Natural killer cell (primary cell): ENCODE data around the gene PCED1A. TPM values are rescaled to one million over a fixed set of nuclear protein-coding genes. Genes with fewer than 3 reads are reported as not detected.

ENCODE experiments used
- ATAC-seq, 3 donors: fragments of 150-1000 bp in 2 of 3; fragments of 200-7000 bp in 1 of 3; cut with Tn5 transposase; 1 replicate in 1 of 3; 2 replicates in 2 of 3; pipeline ENCODE4 v1.10.0; 2021; ENCODE audit warnings: mild to moderate bottlenecking in 2 of 3, moderate library complexity in 2 of 3
- DNase-seq, 2 donors: peaks; one replicate each; pipeline versions ENCODE4 v3.0.0 to v3.0.0-alpha.2; 2013 to 2021; ENCODE audit warnings: mixed read lengths in 1 of 2
- H3K27ac ChIP-seq: one replicate; pipeline ENCODE4 v1.5.1; 2013; ENCODE audit warnings: mild to moderate bottlenecking, low read length
- H3K27me3 ChIP-seq: one replicate; pipeline ENCODE4 v1.6.1; 2013; ENCODE audit warnings: low read length; ENCODE audit not compliant: control insufficient read depth, insufficient read depth
- H3K36me3 ChIP-seq: one replicate; pipeline ENCODE4 v1.6.1; 2013; ENCODE audit warnings: low read length; ENCODE audit not compliant: control insufficient read depth, insufficient read depth
- H3K4me1 ChIP-seq: one replicate; pipeline ENCODE4 v1.6.1; 2013; ENCODE audit warnings: low read length; ENCODE audit not compliant: control insufficient read depth, insufficient read depth
- H3K4me3 ChIP-seq: one replicate; pipeline ENCODE4 v1.5.1; 2013; ENCODE audit warnings: low read length
- H3K9me3 ChIP-seq: one replicate; pipeline ENCODE4 v1.6.1; 2013; ENCODE audit warnings: low read length; ENCODE audit not compliant: control insufficient read depth, insufficient read depth
- H3K27ac Mint-ChIP-seq, 2 donors: one replicate each; pipeline ENCODE4 v1.8.0; 2022; ENCODE audit warnings: mild to moderate bottlenecking in 2 of 2, mixed read lengths in 2 of 2, moderate library complexity in 1 of 2
- H3K27me3 Mint-ChIP-seq, 2 donors: one replicate each; pipeline ENCODE4 v1.8.0; 2022; ENCODE audit warnings: low read depth in 2 of 2, mixed read lengths in 2 of 2
- H3K36me3 Mint-ChIP-seq: one replicate; pipeline ENCODE4 v1.8.0; 2022; ENCODE audit warnings: mixed read lengths
- H3K4me1 Mint-ChIP-seq, 2 donors: one replicate each; pipeline ENCODE4 v1.8.0; 2022; ENCODE audit warnings: mixed read lengths in 2 of 2
- H3K4me3 Mint-ChIP-seq: one replicate; pipeline ENCODE4 v1.8.0; 2022; ENCODE audit warnings: mild to moderate bottlenecking, moderate library complexity, mixed read lengths
- H3K9me3 Mint-ChIP-seq, 2 donors: one replicate each; pipeline ENCODE4 v1.8.0; 2022; ENCODE audit warnings: mixed read lengths in 2 of 2
- WGBS: methylation state at CpG from one replicate; pipeline ENCODE4 v1.1.7; 2013; ENCODE audit warnings: missing lambda C conversion rate; ENCODE audit not compliant: insufficient coverage; 5-methylcytosine and 5-hydroxymethylcytosine counted together
- intact Hi-C: fragments of 100-400 bp; cut with micrococcal nuclease; formaldehyde crosslinking; loops from one replicate; pipeline ENCODE4 v1.14.2; 2022
- total RNA-seq, 4 donors: library from RNA; stranded (reverse); fragments of 120-200 nt in 1 of 4; gene quantifications; one replicate each; pipeline versions ENCODE4 v1.2.3 to v1.2.4, GENCODE V29; 2013 to 2022
- TF ChIP-seq, protein P1 (sequence below): fragments of 200-600 bp; IDR thresholded peaks from one replicate; pipeline ENCODE4 v1.8.0; 2022; ENCODE audit warnings: antibody characterized with exemption

Gene PCED1A
- total RNA-seq, 3 donors from 2014 or later (not counting 1 experiment from before 2014, with no cell fraction given) = 70.3 to 76.5 (median 71.1) TPM

DNA sequence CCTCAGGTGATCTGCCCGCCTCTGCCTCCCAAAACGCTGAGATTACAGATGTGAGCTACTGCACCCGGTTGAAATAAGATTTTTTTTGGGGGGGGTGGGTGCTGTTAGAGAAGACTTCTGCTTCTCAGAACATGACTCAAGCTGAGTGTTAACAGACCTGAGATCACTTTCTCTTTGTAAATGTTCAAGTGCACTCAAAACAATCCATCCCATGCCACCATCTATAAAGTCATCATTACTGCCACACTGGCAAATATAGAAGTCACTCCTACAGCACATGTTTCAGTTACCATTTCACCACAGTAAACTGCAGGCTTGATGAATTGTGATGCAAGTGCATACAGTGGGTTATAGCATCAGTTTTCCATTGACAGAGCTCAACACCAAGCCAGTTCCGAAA lies 9.1 kb upstream of the PCED1A start:
- WGBS = 91% methylated on average over 4 of the region's 4 CpGs
- Histone ChIP-seq H3K36me3 (no peaks in the 10 kb centered on the region), H3K4me1 (peaks cover 23% of the 10 kb centered on the region), H3K27me3 (no peaks in the 10 kb centered on the region), H3K4me3 (no peak overlapping the region), H3K9me3 (no peaks in the 10 kb centered on the region), H3K27ac (no peak overlapping the region)
- ATAC-seq (no peak), DNase-seq (no peak)
- Mint-ChIP-seq H3K36me3 (no peaks in the 10 kb centered on the region), H3K27me3 (no peaks in the 10 kb centered on the region), H3K4me3 (no peak overlapping the region), H3K4me1 (peaks cover 25 to 50% of the 10 kb centered on the region in 2 donors), H3K27ac (peak overlapping the region in 1 of 2 donors; percentile 90), H3K9me3 (no peaks in the 10 kb centered on the region)
- intact Hi-C loops = no loop called here
- TF ChIP-seq, protein P1, sequence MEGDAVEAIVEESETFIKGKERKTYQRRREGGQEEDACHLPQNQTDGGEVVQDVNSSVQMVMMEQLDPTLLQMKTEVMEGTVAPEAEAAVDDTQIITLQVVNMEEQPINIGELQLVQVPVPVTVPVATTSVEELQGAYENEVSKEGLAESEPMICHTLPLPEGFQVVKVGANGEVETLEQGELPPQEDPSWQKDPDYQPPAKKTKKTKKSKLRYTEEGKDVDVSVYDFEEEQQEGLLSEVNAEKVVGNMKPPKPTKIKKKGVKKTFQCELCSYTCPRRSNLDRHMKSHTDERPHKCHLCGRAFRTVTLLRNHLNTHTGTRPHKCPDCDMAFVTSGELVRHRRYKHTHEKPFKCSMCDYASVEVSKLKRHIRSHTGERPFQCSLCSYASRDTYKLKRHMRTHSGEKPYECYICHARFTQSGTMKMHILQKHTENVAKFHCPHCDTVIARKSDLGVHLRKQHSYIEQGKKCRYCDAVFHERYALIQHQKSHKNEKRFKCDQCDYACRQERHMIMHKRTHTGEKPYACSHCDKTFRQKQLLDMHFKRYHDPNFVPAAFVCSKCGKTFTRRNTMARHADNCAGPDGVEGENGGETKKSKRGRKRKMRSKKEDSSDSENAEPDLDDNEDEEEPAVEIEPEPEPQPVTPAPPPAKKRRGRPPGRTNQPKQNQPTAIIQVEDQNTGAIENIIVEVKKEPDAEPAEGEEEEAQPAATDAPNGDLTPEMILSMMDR = no peak

- no peak overlapping the region for H3K4me3 Mint-ChIP-seq
- H3K36me3 Mint-ChIP-seq = no peaks in the 10 kb centered on the region
- intact Hi-C loops = no loop called here
- peaks cover 4% of the 10 kb centered on the region for H3K36me3 ChIP-seq
- H3K27ac ChIP-seq = no peak overlapping the region
- peaks cover 18% of the 10 kb centered on the region for H3K4me1 ChIP-seq
- WGBS = 94% methylated on average over 4 of the region's 4 CpGs
- DNase-seq = no peak
- no peaks in the 10 kb centered on the region for H3K27me3 ChIP-seq
- H3K9me3 Mint-ChIP-seq = no peaks in the 10 kb centered on the region
- ATAC-seq = no peak
- H3K9me3 ChIP-seq = no peaks in the 10 kb centered on the region
- H3K4me3 ChIP-seq = no peak overlapping the region
- H3K27ac Mint-ChIP-seq = peak overlapping the region in 1 of 2 donors; percentile 58
- TF ChIP-seq, protein P1 = no peak
- no peaks in the 10 kb centered on the region for H3K27me3 Mint-ChIP-seq
- H3K4me1 Mint-ChIP-seq = peaks cover 35 to 51% of the 10 kb centered on the region in 2 donors
These were observed 7.3 kb upstream of the PCED1A start for GRCh38 chr20:2847802-2848201.

GRCh38 chr20:2846698-2847097 lies 6.2 kb upstream of the PCED1A start:
- Histone ChIP-seq H3K9me3 (no peaks in the 10 kb centered on the region), H3K27me3 (no peaks in the 10 kb centered on the region), H3K4me3 (no peak overlapping the region), H3K4me1 (peaks cover 12% of the 10 kb centered on the region), H3K27ac (no peak overlapping the region), H3K36me3 (peaks cover 4% of the 10 kb centered on the region)
- Mint-ChIP-seq H3K4me1 (peaks cover 25 to 40% of the 10 kb centered on the region in 2 donors), H3K27ac (peak overlapping the region in 1 of 2 donors; percentile 42), H3K4me3 (no peak overlapping the region), H3K36me3 (no peaks in the 10 kb centered on the region), H3K9me3 (no peaks in the 10 kb centered on the region), H3K27me3 (no peaks in the 10 kb centered on the region)
- TF ChIP-seq, protein P1 = no peak
- intact Hi-C loops = no loop called here
- DNase-seq (no peak), ATAC-seq (no peak)
- WGBS = 98% methylated on average over 5 of the region's 5 CpGs

GRCh38 chr20:2845607-2846006 lies 5.2 kb upstream of the PCED1A start:
- peaks cover 10% of the 10 kb centered on the region for H3K4me1 ChIP-seq
- WGBS = 80% methylated on average over 2 of the region's 2 CpGs
- H3K36me3 Mint-ChIP-seq = no peaks in the 10 kb centered on the region
- intact Hi-C loops = no loop called here
- no peak overlapping the region for H3K4me3 Mint-ChIP-seq
- DNase-seq (no peak), ATAC-seq (no peak)
- no peaks in the 10 kb centered on the region for H3K9me3 Mint-ChIP-seq
- no peaks in the 10 kb centered on the region for H3K9me3 ChIP-seq
- H3K4me3 ChIP-seq = no peak overlapping the region
- no peak overlapping the region for H3K27ac ChIP-seq
- TF ChIP-seq, protein P1 = no peak
- H3K36me3 ChIP-seq = peaks cover 4% of the 10 kb centered on the region
- peaks cover 23 to 39% of the 10 kb centered on the region in 2 donors for H3K4me1 Mint-ChIP-seq
- no peak overlapping the region for H3K27ac Mint-ChIP-seq
- no peaks in the 10 kb centered on the region for H3K27me3 ChIP-seq
- H3K27me3 Mint-ChIP-seq = no peaks in the 10 kb centered on the region
